ENCODE data around the gene GPR89A. TPM values are rescaled to one million over a fixed set of nuclear protein-coding genes. Genes with fewer than 3 reads are reported as not detected.
"Not testable (repeated sequence)": the region's sequence is repeated elsewhere in the genome, so short reads cannot be mapped to it uniquely, and the experiment has no call there.

Gene GPR89A
- polyA plus RNA-seq, 1 donor (not counting 4 experiments of a cell fraction or from before 2014, with no cell fraction given): 22.8 TPM

GRCh38 chr1:145620073-145620472 is 12.3 kb downstream of the GPR89A start:
- DNase-seq (ENCODE audit: low read depth, low spot score); H3K27ac ChIP-seq (ENCODE audit: control insufficient read depth, insufficient read depth, low read length); H4K20me1 ChIP-seq (ENCODE audit: control insufficient read depth, extremely low read depth, insufficient read depth, low read length); H3K4me2 ChIP-seq (ENCODE audit: control insufficient read depth, extremely low read depth, insufficient read depth, low read depth, low read length); H3K9ac ChIP-seq (ENCODE audit: control insufficient read depth, extremely low read depth, insufficient read depth, low read length); H3K4me1 ChIP-seq (ENCODE audit: control insufficient read depth, extremely low read depth, insufficient read depth, low read length); H3K79me2 ChIP-seq (ENCODE audit: control insufficient read depth, insufficient read depth, low read length); H3K4me3 ChIP-seq (ENCODE audit: control insufficient read depth in 2 of 3, extremely low read depth in 1 of 3, insufficient read depth in 2 of 3, low read depth in 1 of 3, low read length in 3 of 3); H3K9me1 ChIP-seq (ENCODE audit: control insufficient read depth, extremely low read depth, insufficient read depth, low read length); FAIRE-seq; H3K36me3 ChIP-seq (ENCODE audit: control insufficient read depth in 2 of 2, extremely low read depth in 1 of 2, insufficient read depth in 2 of 2, low read length in 2 of 2); H2AFZ ChIP-seq (ENCODE audit: control insufficient read depth, low read length); H3K9me3 ChIP-seq (ENCODE audit: control insufficient read depth, low read depth, low read length); H3K27me3 ChIP-seq (ENCODE audit: control insufficient read depth, extremely low read depth, insufficient read depth, low read length); dilution Hi-C loops (cut with MboI; ENCODE audit: extremely low pct_ligation_motif_present, low sequenced_read_pairs): not testable (repeated sequence)

- H3K4me3 ChIP-seq (ENCODE audit: control insufficient read depth in 2 of 3, extremely low read depth in 1 of 3, insufficient read depth in 2 of 3, low read depth in 1 of 3, low read length in 3 of 3); H3K36me3 ChIP-seq (ENCODE audit: control insufficient read depth in 2 of 2, extremely low read depth in 1 of 2, insufficient read depth in 2 of 2, low read length in 2 of 2); H3K27ac ChIP-seq (ENCODE audit: control insufficient read depth, insufficient read depth, low read length); H2AFZ ChIP-seq (ENCODE audit: control insufficient read depth, low read length); dilution Hi-C loops (cut with MboI; ENCODE audit: extremely low pct_ligation_motif_present, low sequenced_read_pairs); H3K4me1 ChIP-seq (ENCODE audit: control insufficient read depth, extremely low read depth, insufficient read depth, low read length); DNase-seq (ENCODE audit: low read depth, low spot score); H3K4me2 ChIP-seq (ENCODE audit: control insufficient read depth, extremely low read depth, insufficient read depth, low read depth, low read length); H3K9me1 ChIP-seq (ENCODE audit: control insufficient read depth, extremely low read depth, insufficient read depth, low read length); H3K79me2 ChIP-seq (ENCODE audit: control insufficient read depth, insufficient read depth, low read length); H3K27me3 ChIP-seq (ENCODE audit: control insufficient read depth, extremely low read depth, insufficient read depth, low read length); H3K9ac ChIP-seq (ENCODE audit: control insufficient read depth, extremely low read depth, insufficient read depth, low read length); H3K9me3 ChIP-seq (ENCODE audit: control insufficient read depth, low read depth, low read length); FAIRE-seq; H4K20me1 ChIP-seq (ENCODE audit: control insufficient read depth, extremely low read depth, insufficient read depth, low read length): not testable (repeated sequence)
Observed at GRCh38 chr1:145622177-145622576, 14.4 kb downstream of the GPR89A start.

- H3K4me2 ChIP-seq (ENCODE audit: control insufficient read depth, extremely low read depth, insufficient read depth, low read depth, low read length); dilution Hi-C loops (cut with MboI; ENCODE audit: extremely low pct_ligation_motif_present, low sequenced_read_pairs); FAIRE-seq: not testable (repeated sequence)
Observed at GRCh38 chr1:145636237-145636636, 28.4 kb downstream of the GPR89A start.

GRCh38 chr1:145641886-145642285 is 34.1 kb downstream of the GPR89A start:
- H3K9me3 ChIP-seq (ENCODE audit: control insufficient read depth, low read depth, low read length); H4K20me1 ChIP-seq (ENCODE audit: control insufficient read depth, extremely low read depth, insufficient read depth, low read length); DNase-seq (ENCODE audit: low read depth, low spot score); H3K9me1 ChIP-seq (ENCODE audit: control insufficient read depth, extremely low read depth, insufficient read depth, low read length); H3K27me3 ChIP-seq (ENCODE audit: control insufficient read depth, extremely low read depth, insufficient read depth, low read length); H3K9ac ChIP-seq (ENCODE audit: control insufficient read depth, extremely low read depth, insufficient read depth, low read length); H2AFZ ChIP-seq (ENCODE audit: control insufficient read depth, low read length); H3K27ac ChIP-seq (ENCODE audit: control insufficient read depth, insufficient read depth, low read length); H3K79me2 ChIP-seq (ENCODE audit: control insufficient read depth, insufficient read depth, low read length); H3K36me3 ChIP-seq (ENCODE audit: control insufficient read depth in 2 of 2, extremely low read depth in 1 of 2, insufficient read depth in 2 of 2, low read length in 2 of 2); H3K4me2 ChIP-seq (ENCODE audit: control insufficient read depth, extremely low read depth, insufficient read depth, low read depth, low read length); FAIRE-seq; H3K4me3 ChIP-seq (ENCODE audit: control insufficient read depth in 2 of 3, extremely low read depth in 1 of 3, insufficient read depth in 2 of 3, low read depth in 1 of 3, low read length in 3 of 3); H3K4me1 ChIP-seq (ENCODE audit: control insufficient read depth, extremely low read depth, insufficient read depth, low read length); dilution Hi-C loops (cut with MboI; ENCODE audit: extremely low pct_ligation_motif_present, low sequenced_read_pairs): not testable (repeated sequence)

More at GRCh38 chr1:145636237-145636636, 28.4 kb downstream of the GPR89A start:
- not testable (repeated sequence) for H3K4me1 ChIP-seq (ENCODE audit: control insufficient read depth, extremely low read depth, insufficient read depth, low read length); H3K9me1 ChIP-seq (ENCODE audit: control insufficient read depth, extremely low read depth, insufficient read depth, low read length); H3K27me3 ChIP-seq (ENCODE audit: control insufficient read depth, extremely low read depth, insufficient read depth, low read length); H3K79me2 ChIP-seq (ENCODE audit: control insufficient read depth, insufficient read depth, low read length); H3K9ac ChIP-seq (ENCODE audit: control insufficient read depth, extremely low read depth, insufficient read depth, low read length); H3K9me3 ChIP-seq (ENCODE audit: control insufficient read depth, low read depth, low read length); H3K36me3 ChIP-seq (ENCODE audit: control insufficient read depth in 2 of 2, extremely low read depth in 1 of 2, insufficient read depth in 2 of 2, low read length in 2 of 2); H3K4me3 ChIP-seq (ENCODE audit: control insufficient read depth in 2 of 3, extremely low read depth in 1 of 3, insufficient read depth in 2 of 3, low read depth in 1 of 3, low read length in 3 of 3); H3K27ac ChIP-seq (ENCODE audit: control insufficient read depth, insufficient read depth, low read length); DNase-seq (ENCODE audit: low read depth, low spot score); H4K20me1 ChIP-seq (ENCODE audit: control insufficient read depth, extremely low read depth, insufficient read depth, low read length); H2AFZ ChIP-seq (ENCODE audit: control insufficient read depth, low read length)

- H3K9me3 ChIP-seq (ENCODE audit: control insufficient read depth, low read depth, low read length); H4K20me1 ChIP-seq (ENCODE audit: control insufficient read depth, extremely low read depth, insufficient read depth, low read length); H3K9me1 ChIP-seq (ENCODE audit: control insufficient read depth, extremely low read depth, insufficient read depth, low read length); H3K4me1 ChIP-seq (ENCODE audit: control insufficient read depth, extremely low read depth, insufficient read depth, low read length); H3K27ac ChIP-seq (ENCODE audit: control insufficient read depth, insufficient read depth, low read length); H3K9ac ChIP-seq (ENCODE audit: control insufficient read depth, extremely low read depth, insufficient read depth, low read length); H3K27me3 ChIP-seq (ENCODE audit: control insufficient read depth, extremely low read depth, insufficient read depth, low read length); H3K4me2 ChIP-seq (ENCODE audit: control insufficient read depth, extremely low read depth, insufficient read depth, low read depth, low read length); H3K36me3 ChIP-seq (ENCODE audit: control insufficient read depth in 2 of 2, extremely low read depth in 1 of 2, insufficient read depth in 2 of 2, low read length in 2 of 2); H2AFZ ChIP-seq (ENCODE audit: control insufficient read depth, low read length); dilution Hi-C loops (cut with MboI; ENCODE audit: extremely low pct_ligation_motif_present, low sequenced_read_pairs); FAIRE-seq; H3K79me2 ChIP-seq (ENCODE audit: control insufficient read depth, insufficient read depth, low read length); H3K4me3 ChIP-seq (ENCODE audit: control insufficient read depth in 2 of 3, extremely low read depth in 1 of 3, insufficient read depth in 2 of 3, low read depth in 1 of 3, low read length in 3 of 3); DNase-seq (ENCODE audit: low read depth, low spot score): not testable (repeated sequence)
Observed at GRCh38 chr1:145643990-145644389, 36.2 kb downstream of the GPR89A start.

Measured in keratinocyte (primary cell).